A549 (cell line): ENCODE results near the gene XYLT1.

Experiments used
- CBX2 ChIP-seq: fragments of 200-600 bp; sonication (generic); IDR thresholded peaks from 2 replicates; pipeline ENCODE4 v1.6.1; 2016; ENCODE audit warnings: low read depth, mild to moderate bottlenecking, borderline replicate concordance
- CEBPB ChIP-seq, 2 experiments: fragments of >200 bp in 1 of 2; sonication (Bioruptor Twin) in 1 of 2; formaldehyde crosslinking in 1 of 2; IDR thresholded peaks; 2 replicates each; pipeline ENCODE4 v1.6.1; 2012 to 2016
- CHD4 ChIP-seq: fragments of 200-600 bp; sonication (generic); IDR thresholded peaks from 2 replicates; pipeline ENCODE4 v1.6.1; 2016; ENCODE audit warnings: antibody characterized with exemption, mild to moderate bottlenecking, borderline replicate concordance
- EP300 ChIP-seq, 2 experiments: fragments of >200 bp; sonication (Bioruptor Twin); formaldehyde crosslinking; IDR thresholded peaks; 2 replicates in 1 of 2; 3 replicates in 1 of 2; pipeline ENCODE4 v1.6.1; 2016 to 2017
- ESRRA ChIP-seq: fragments of 150-350 bp; IDR thresholded peaks from 2 replicates; pipeline ENCODE4 v1.6.1; 2014; ENCODE audit warnings: mild to moderate bottlenecking, low read length, borderline replicate concordance
- HEYL ChIP-seq: fragments of 250-450 bp; sonication (Bioruptor Pico); IDR thresholded peaks from 2 replicates; pipeline ENCODE4 v1.8.0; 2021; ENCODE audit warnings: mild to moderate bottlenecking, moderate library complexity
- POLR2A ChIP-seq: IDR thresholded peaks from 2 replicates; pipeline ENCODE4 v1.6.1; 2012; ENCODE audit warnings: mild to moderate bottlenecking, low read length
- RAD21 ChIP-seq, 2 experiments: fragments of >200 bp in 1 of 2; sonication (Bioruptor Twin) in 1 of 2; formaldehyde crosslinking in 1 of 2; IDR thresholded peaks in 1 of 2; conservative IDR thresholded peaks in 1 of 2; 2 replicates in 1 of 2; 3 replicates in 1 of 2; pipeline ENCODE4 v1.6.1; 2012 to 2018; ENCODE audit warnings: inconsistent platforms in 1 of 2
- RFX5 ChIP-seq: fragments of 450-650 bp; IDR thresholded peaks from 2 replicates; pipeline ENCODE4 v1.7.1; 2014; ENCODE audit warnings: antibody characterized with exemption, mild to moderate bottlenecking, moderate library complexity
- TF ChIP-seq, protein P1 (sequence below): IDR thresholded peaks from 2 replicates; pipeline ENCODE4 v1.6.1; 2012
- TF ChIP-seq, protein P2 (sequence below): fragments of >200 bp; sonication (Bioruptor Twin); formaldehyde crosslinking; IDR thresholded peaks from 3 replicates; pipeline ENCODE4 v1.5.1; 2016
- TF ChIP-seq, protein P3 (sequence below): fragments of 200-600 bp; sonication (generic); IDR thresholded peaks from 2 replicates; pipeline ENCODE4 v1.6.1; 2016; ENCODE audit warnings: antibody characterized with exemption, mild to moderate bottlenecking, moderate library complexity
- TF ChIP-seq, protein P4 (sequence below): fragments of 150-350 bp; IDR thresholded peaks from 2 replicates; pipeline ENCODE4 v1.6.1; 2014; ENCODE audit warnings: low read depth, mild to moderate bottlenecking, low read length

DNA sequence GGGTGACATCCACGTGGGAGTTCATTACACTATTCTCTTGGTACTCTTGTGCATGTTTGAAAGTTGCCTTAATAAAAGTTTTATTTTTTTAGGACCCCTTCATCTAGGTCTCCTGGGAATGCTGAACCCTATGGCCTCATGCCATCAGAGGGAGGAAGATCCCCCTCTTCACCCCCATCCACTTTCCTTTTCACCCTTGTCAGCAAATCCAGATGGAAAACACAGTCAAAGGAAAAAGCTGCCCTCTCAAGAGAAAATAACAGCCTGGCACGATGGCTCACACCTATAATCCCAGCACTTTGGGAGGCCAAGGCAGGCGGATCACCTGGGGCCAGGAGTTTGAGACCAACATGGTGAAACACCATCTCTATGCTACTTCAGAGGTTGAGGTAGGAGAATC lies 274.2 kb downstream of the XYLT1 start:
- TF ChIP-seq CBX2 (no peak), RFX5 (no peak), ESRRA (no peak), RAD21 (conservative IDR thresholded peaks at IDR 0.05 in 1 of 2, IDR thresholded peaks at IDR 0.05 in 1 of 2) (no peak), POLR2A (no peak), CHD4 (no peak), CEBPB (IDR thresholded peaks at IDR 0.05) (no peak), EP300 (IDR thresholded peaks at IDR 0.05) (no peak), HEYL (no peak)
- TF ChIP-seq, protein P1, sequence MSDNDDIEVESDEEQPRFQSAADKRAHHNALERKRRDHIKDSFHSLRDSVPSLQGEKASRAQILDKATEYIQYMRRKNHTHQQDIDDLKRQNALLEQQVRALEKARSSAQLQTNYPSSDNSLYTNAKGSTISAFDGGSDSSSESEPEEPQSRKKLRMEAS, result no peak
- TF ChIP-seq, protein P2, sequence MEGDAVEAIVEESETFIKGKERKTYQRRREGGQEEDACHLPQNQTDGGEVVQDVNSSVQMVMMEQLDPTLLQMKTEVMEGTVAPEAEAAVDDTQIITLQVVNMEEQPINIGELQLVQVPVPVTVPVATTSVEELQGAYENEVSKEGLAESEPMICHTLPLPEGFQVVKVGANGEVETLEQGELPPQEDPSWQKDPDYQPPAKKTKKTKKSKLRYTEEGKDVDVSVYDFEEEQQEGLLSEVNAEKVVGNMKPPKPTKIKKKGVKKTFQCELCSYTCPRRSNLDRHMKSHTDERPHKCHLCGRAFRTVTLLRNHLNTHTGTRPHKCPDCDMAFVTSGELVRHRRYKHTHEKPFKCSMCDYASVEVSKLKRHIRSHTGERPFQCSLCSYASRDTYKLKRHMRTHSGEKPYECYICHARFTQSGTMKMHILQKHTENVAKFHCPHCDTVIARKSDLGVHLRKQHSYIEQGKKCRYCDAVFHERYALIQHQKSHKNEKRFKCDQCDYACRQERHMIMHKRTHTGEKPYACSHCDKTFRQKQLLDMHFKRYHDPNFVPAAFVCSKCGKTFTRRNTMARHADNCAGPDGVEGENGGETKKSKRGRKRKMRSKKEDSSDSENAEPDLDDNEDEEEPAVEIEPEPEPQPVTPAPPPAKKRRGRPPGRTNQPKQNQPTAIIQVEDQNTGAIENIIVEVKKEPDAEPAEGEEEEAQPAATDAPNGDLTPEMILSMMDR, result no peak
- TF ChIP-seq, protein P3, sequence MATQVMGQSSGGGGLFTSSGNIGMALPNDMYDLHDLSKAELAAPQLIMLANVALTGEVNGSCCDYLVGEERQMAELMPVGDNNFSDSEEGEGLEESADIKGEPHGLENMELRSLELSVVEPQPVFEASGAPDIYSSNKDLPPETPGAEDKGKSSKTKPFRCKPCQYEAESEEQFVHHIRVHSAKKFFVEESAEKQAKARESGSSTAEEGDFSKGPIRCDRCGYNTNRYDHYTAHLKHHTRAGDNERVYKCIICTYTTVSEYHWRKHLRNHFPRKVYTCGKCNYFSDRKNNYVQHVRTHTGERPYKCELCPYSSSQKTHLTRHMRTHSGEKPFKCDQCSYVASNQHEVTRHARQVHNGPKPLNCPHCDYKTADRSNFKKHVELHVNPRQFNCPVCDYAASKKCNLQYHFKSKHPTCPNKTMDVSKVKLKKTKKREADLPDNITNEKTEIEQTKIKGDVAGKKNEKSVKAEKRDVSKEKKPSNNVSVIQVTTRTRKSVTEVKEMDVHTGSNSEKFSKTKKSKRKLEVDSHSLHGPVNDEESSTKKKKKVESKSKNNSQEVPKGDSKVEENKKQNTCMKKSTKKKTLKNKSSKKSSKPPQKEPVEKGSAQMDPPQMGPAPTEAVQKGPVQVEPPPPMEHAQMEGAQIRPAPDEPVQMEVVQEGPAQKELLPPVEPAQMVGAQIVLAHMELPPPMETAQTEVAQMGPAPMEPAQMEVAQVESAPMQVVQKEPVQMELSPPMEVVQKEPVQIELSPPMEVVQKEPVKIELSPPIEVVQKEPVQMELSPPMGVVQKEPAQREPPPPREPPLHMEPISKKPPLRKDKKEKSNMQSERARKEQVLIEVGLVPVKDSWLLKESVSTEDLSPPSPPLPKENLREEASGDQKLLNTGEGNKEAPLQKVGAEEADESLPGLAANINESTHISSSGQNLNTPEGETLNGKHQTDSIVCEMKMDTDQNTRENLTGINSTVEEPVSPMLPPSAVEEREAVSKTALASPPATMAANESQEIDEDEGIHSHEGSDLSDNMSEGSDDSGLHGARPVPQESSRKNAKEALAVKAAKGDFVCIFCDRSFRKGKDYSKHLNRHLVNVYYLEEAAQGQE, result no peak
- TF ChIP-seq, protein P4, sequence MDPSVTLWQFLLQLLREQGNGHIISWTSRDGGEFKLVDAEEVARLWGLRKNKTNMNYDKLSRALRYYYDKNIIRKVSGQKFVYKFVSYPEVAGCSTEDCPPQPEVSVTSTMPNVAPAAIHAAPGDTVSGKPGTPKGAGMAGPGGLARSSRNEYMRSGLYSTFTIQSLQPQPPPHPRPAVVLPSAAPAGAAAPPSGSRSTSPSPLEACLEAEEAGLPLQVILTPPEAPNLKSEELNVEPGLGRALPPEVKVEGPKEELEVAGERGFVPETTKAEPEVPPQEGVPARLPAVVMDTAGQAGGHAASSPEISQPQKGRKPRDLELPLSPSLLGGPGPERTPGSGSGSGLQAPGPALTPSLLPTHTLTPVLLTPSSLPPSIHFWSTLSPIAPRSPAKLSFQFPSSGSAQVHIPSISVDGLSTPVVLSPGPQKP, result no peak
